Fibroblast of lung (primary cell): Measurements from ENCODE around the gene TUBGCP4. TPM values are rescaled to one million over a fixed set of nuclear protein-coding genes. Genes with fewer than 3 reads are reported as not detected.
A peak's percentile ranks its signal among the peaks of the same experiment; 100 is the strongest.

Experiments
- DNase-seq, 2 donors: peaks; one replicate each; pipeline versions ENCODE4 v3.0.0 to v3.0.0-alpha.2; 2010; ENCODE audit warnings: low read depth in 2 of 2
- H2AFZ ChIP-seq: 2 replicates; pipeline ENCODE4 v1.5.1; 2012; ENCODE audit warnings: low read length, control low read depth, inconsistent platforms
- H3K27ac ChIP-seq: 2 replicates; pipeline ENCODE4 v1.5.1; 2011; ENCODE audit warnings: low read length, control low read depth; ENCODE audit not compliant: insufficient read depth
- H3K27me3 ChIP-seq: 2 replicates; pipeline ENCODE4 v1.5.1; 2011; ENCODE audit warnings: mild to moderate bottlenecking, low read length; ENCODE audit not compliant: control insufficient read depth, insufficient read depth
- H3K36me3 ChIP-seq: 2 replicates; pipeline ENCODE4 v1.5.1; 2011; ENCODE audit warnings: low read length; ENCODE audit not compliant: control insufficient read depth, insufficient read depth
- H3K4me1 ChIP-seq: 2 replicates; pipeline ENCODE4 v1.5.1; 2011; ENCODE audit warnings: low read length; ENCODE audit not compliant: control insufficient read depth, insufficient read depth; ENCODE audit errors: extremely low read depth
- H3K4me2 ChIP-seq: 2 replicates; pipeline ENCODE4 v1.5.1; 2011; ENCODE audit warnings: low read length, control low read depth; ENCODE audit not compliant: insufficient read depth; ENCODE audit errors: extremely low read depth
- H3K4me3 ChIP-seq, 4 experiments: fragments of 200-600 bp in 1 of 4; sonication (generic) in 1 of 4; replicated peaks in 1 of 4; 2 replicates each; pipeline ENCODE4 v1.5.1; 2011 to 2016; ENCODE audit warnings: low read length in 4 of 4, low read depth in 3 of 4, mild to moderate bottlenecking in 3 of 4, control low read depth in 2 of 4, inconsistent platforms in 1 of 4, mixed read lengths in 1 of 4; ENCODE audit not compliant: insufficient read depth in 1 of 4; ENCODE audit errors: control extremely low read depth in 1 of 4
- H3K79me2 ChIP-seq: 2 replicates; pipeline ENCODE4 v1.5.1; 2012; ENCODE audit warnings: mild to moderate bottlenecking, low read length, inconsistent platforms; ENCODE audit not compliant: control insufficient read depth, insufficient read depth
- H3K9ac ChIP-seq: 2 replicates; pipeline ENCODE4 v1.5.1; 2011; ENCODE audit warnings: mild to moderate bottlenecking, low read length, control low read depth; ENCODE audit not compliant: insufficient read depth
- H3K9me3 ChIP-seq: 2 replicates; pipeline ENCODE4 v1.5.1; 2012; ENCODE audit warnings: low read depth, low read length; ENCODE audit not compliant: control insufficient read depth, insufficient read depth
- H4K20me1 ChIP-seq: 2 replicates; pipeline ENCODE4 v1.5.1; 2011; ENCODE audit warnings: low read length; ENCODE audit not compliant: control insufficient read depth, insufficient read depth; ENCODE audit errors: extremely low read depth
- EZH2 ChIP-seq: IDR thresholded peaks from 2 replicates; pipeline ENCODE4 v1.5.1; 2012; ENCODE audit warnings: low read length, control low read depth, mild to moderate bottlenecking; ENCODE audit errors: missing control alignments
- polyA plus RNA-seq, 2 donors: library from polyadenylated mRNA; depleted of rRNA in 1 of 2; stranded (reverse) in 1 of 2; unstranded in 1 of 2; fragments of >200 nt; gene quantifications; 2 replicates each; pipeline ENCODE4 v1.2.1, GENCODE V29; 2011 to 2012; ENCODE audit warnings: missing spikeins in 1 of 2
- total RNA-seq: library from RNA; depleted of rRNA; stranded (reverse); fragments of >200 nt; gene quantifications from 2 replicates; pipeline ENCODE4 v1.2.1, GENCODE V29; 2014
- TF ChIP-seq, protein P1 (sequence below), 2 donors: IDR thresholded peaks in 1 of 2; conservative IDR thresholded peaks in 1 of 2; 1 replicate in 1 of 2; 2 replicates in 1 of 2; pipeline ENCODE4 v1.5.1; 2011 to 2012; ENCODE audit warnings: low read length in 2 of 2, control low read depth in 1 of 2, inconsistent platforms in 1 of 2, low read depth in 1 of 2, mild to moderate bottlenecking in 1 of 2

TUBGCP4 gene
- total and polyA plus RNA-seq, 2 donors (not counting 1 experiment from before 2014, with no cell fraction given): 8.3 to 17.2 TPM

DNA sequence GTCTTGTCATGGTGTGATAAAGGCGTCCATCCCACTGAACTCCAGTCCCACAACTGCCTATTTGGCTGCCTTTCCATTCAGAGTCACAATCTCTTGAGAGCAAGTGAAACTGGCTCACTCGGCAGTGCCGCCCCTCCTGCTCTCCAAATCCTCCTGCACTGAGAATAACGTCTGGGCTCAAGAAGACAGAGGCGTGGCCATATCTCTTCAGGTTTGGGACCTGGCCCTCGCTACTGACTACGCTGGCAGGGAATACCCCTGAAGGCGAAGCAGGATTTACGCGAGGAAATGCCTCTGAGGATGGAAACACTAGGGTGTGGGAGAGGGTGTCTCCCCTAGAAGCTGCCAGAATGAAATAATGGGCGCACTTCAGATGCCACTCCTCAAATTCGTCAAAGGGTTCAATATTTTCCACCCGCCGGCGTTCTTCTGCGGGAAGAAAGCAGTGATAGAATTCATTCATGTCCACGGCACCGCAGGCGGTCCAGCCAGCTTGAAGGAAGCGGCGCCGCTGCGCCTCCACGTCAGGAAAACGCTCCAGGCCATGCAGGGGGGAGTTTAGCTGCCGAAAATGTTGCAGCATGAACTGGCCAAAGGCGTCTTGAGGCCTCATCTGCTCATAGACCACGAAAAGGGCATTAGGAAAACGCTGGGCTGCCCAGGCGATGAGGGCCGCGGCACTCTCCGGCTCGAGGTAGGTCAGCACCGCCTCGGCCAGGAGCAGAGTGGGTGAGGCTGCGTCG is 41.5 kb upstream of the TUBGCP4 start:
- peaks cover 2% of the 10 kb centered on the region for H3K36me3 ChIP-seq
- H2AFZ ChIP-seq: peak overlapping the region; percentile 57
- peak overlapping the region; percentile 62 to 87 (median 77) for H3K4me3 ChIP-seq
- H4K20me1 ChIP-seq: no peaks in the 10 kb centered on the region
- TF ChIP-seq, protein P1, sequence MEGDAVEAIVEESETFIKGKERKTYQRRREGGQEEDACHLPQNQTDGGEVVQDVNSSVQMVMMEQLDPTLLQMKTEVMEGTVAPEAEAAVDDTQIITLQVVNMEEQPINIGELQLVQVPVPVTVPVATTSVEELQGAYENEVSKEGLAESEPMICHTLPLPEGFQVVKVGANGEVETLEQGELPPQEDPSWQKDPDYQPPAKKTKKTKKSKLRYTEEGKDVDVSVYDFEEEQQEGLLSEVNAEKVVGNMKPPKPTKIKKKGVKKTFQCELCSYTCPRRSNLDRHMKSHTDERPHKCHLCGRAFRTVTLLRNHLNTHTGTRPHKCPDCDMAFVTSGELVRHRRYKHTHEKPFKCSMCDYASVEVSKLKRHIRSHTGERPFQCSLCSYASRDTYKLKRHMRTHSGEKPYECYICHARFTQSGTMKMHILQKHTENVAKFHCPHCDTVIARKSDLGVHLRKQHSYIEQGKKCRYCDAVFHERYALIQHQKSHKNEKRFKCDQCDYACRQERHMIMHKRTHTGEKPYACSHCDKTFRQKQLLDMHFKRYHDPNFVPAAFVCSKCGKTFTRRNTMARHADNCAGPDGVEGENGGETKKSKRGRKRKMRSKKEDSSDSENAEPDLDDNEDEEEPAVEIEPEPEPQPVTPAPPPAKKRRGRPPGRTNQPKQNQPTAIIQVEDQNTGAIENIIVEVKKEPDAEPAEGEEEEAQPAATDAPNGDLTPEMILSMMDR (conservative IDR thresholded peaks at IDR 0.05 in 1 of 2, IDR thresholded peaks at IDR 0.05 in 1 of 2; ENCODE audit: low read depth in 1 of 2, low read length in 2 of 2): no peak
- TF ChIP-seq EZH2: no peak
- H3K4me2 ChIP-seq: peak overlapping the region; percentile 94
- no peaks in the 10 kb centered on the region for H3K9me3 ChIP-seq
- H3K27me3 ChIP-seq: no peaks in the 10 kb centered on the region
- H3K9ac ChIP-seq: peak overlapping the region; percentile 71
- H3K27ac ChIP-seq: peak overlapping the region; percentile 86
- H3K79me2 ChIP-seq: peaks cover 16% of the 10 kb centered on the region
- peak in 1 of 2 donors; percentile 52 for DNase-seq
- peaks cover 5% of the 10 kb centered on the region for H3K4me1 ChIP-seq

DNA sequence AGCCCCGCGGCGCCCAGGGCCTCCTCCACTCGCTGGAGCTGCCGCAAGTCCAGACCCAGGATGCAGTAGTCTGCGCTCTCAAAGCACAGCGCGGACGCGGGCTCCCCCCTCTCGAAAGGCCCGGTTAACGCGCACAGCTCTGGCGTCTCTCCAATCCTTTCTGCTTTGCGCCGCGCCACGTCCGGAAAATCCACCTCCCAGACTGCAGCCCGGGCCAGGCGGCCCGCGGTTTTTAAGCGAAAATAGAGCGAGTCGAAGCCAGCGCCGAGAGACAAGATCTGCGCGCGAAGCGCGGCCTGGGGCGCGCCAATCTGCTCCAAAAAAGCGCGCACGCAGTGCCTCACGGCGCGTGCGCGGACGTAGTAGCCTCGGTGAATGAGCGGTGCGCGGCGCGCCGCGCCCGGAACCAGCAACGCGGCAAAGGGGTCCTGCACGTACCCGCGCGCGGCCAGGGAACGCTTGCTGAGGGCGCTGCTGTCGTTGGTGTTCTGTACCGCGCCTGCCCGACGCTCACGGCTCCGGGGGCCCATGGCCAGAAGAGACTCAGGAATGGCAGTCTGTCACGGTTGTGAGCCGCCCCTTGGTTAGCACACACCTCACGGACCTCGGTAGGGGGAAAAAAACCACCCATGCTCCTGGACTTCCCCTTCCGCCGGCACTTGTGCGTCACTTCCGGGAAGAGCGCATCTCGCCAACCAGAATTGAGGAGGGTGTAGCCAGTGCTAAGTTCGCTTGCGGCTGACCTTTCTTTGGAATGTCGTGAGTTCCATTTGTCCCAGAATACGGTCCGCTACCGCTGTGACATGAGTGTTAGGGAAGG is 40.7 kb upstream of the TUBGCP4 start, which contains the start of gene LCMT2:
TSS of gene LCMT2 (minus strand) at position 614 of the 820 bp plus-strand sequence. CDS start at position 530, 84 bp downstream.
- peak; percentile 93 to 96 for DNase-seq
- H3K4me1 ChIP-seq: peaks cover 5% of the 10 kb centered on the region
- peak within 1 kb of the TSS; percentile 62 to 87 (median 77) for H3K4me3 ChIP-seq
- H3K36me3 ChIP-seq: peaks cover 2% of the 10 kb centered on the region
- no peaks in the 10 kb centered on the region for H4K20me1 ChIP-seq
- H3K79me2 ChIP-seq: peaks cover 16% of the 10 kb centered on the region
- TF ChIP-seq, protein P1 (conservative IDR thresholded peaks at IDR 0.05 in 1 of 2, IDR thresholded peaks at IDR 0.05 in 1 of 2; ENCODE audit: low read depth in 1 of 2, low read length in 2 of 2): no peak
- no peak for TF ChIP-seq EZH2
- H3K27ac ChIP-seq: peak within 1 kb of the TSS; percentile 86
- H3K27me3 ChIP-seq: no peaks in the 10 kb centered on the region
- H2AFZ ChIP-seq: peak within 1 kb of the TSS; percentile 82
- H3K9me3 ChIP-seq: no peaks in the 10 kb centered on the region
- H3K4me2 ChIP-seq: peak within 1 kb of the TSS; percentile 94
- H3K9ac ChIP-seq: peak within 1 kb of the TSS; percentile 71

DNA sequence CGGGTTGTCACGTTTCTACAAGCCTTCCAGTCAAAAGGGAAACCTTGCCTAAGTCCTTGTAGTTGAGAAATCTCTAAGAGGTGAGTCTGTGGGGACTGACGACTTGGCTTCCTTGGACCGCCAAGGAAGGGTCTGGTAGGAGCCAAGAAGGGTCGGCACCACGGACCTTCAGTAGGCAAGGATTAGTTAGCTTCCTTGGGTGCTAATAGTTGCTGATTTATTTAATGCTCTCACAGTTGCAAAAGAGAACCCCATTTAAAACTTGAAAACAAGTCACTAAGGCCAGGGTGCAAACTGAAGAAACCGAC is 40.2 kb upstream of the TUBGCP4 start:
- Histone ChIP-seq H2AFZ (peak overlapping the region; percentile 82), H3K4me1 (peaks cover 5% of the 10 kb centered on the region), H3K27me3 (no peaks in the 10 kb centered on the region), H3K27ac (peak overlapping the region; percentile 86), H3K9ac (peak overlapping the region; percentile 29), H3K4me2 (peak overlapping the region; percentile 52), H4K20me1 (no peaks in the 10 kb centered on the region), H3K4me3 (peak overlapping the region; percentile 62 to 87 (median 77)), H3K79me2 (peaks cover 16% of the 10 kb centered on the region), H3K9me3 (no peaks in the 10 kb centered on the region), H3K36me3 (peaks cover 2% of the 10 kb centered on the region)
- no peak for DNase-seq
- TF ChIP-seq, protein P1 (conservative IDR thresholded peaks at IDR 0.05 in 1 of 2, IDR thresholded peaks at IDR 0.05 in 1 of 2; ENCODE audit: low read depth in 1 of 2, low read length in 2 of 2): no peak
- TF ChIP-seq EZH2: no peak
